GM19025 (cell line): ENCODE measurements around the gene LCE3A.
"Not testable (repeated sequence)": the region's sequence is repeated elsewhere in the genome, so short reads cannot be mapped to it uniquely, and the experiment has no call there.

Experiments
- ATAC-seq: cut with Tn5 transposase; IDR thresholded peaks from one replicate; pipeline ENCODE4 v1.9.1; 2021; ENCODE audit warnings: mild to moderate bottlenecking, low read depth, moderate library complexity; ENCODE audit not compliant: unreplicated experiment

The LCE3A gene, protein sequence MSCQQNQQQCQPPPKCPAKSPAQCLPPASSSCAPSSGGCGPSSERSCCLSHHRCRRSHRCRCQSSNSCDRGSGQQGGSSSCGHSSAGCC

GRCh38 chr1:152622803-152623202 is at the start of gene LCE3A:
TSS of gene LCE3A (minus strand) at chr1:152623103. CDS start at chr1:152623103, 0 bp downstream.
- ATAC-seq: no peak

- ATAC-seq: no peak
Observed at GRCh38 chr1:152667648-152668047, 44.7 kb upstream of the LCE3A start.

- ATAC-seq: not testable (repeated sequence)
Observed at GRCh38 chr1:152666171-152666570, 43.3 kb upstream of the LCE3A start.

DNA sequence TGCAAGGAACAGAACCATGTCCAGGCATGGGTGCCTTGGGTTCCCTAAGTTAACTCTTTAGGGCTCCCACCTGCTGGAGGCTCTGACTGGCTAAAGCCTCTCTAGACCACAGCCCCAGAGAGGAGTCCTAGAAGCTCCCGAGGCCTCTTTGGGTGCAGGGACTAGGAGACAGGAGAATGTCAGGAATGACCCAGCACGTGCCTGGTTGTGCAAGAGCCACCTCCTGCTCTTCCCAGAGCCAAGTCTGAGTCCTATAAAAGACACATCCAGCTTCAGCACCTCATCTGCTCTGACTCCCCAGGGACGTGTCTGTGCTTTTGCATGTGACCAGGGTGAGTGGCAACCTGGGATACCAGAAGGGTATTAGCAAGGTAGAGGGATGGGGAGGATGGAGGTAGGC is 40.2 kb upstream of the LCE3A start, which contains the start of gene LCE2D:
LCE2D (plus strand) TSS at position 283 of the 400 bp plus-strand sequence. CDS start 726 bp downstream, outside the sequence.
- no peak for ATAC-seq

GRCh38 chr1:152658649-152659048 is 35.7 kb upstream of the LCE3A start:
- ATAC-seq: no peak

DNA sequence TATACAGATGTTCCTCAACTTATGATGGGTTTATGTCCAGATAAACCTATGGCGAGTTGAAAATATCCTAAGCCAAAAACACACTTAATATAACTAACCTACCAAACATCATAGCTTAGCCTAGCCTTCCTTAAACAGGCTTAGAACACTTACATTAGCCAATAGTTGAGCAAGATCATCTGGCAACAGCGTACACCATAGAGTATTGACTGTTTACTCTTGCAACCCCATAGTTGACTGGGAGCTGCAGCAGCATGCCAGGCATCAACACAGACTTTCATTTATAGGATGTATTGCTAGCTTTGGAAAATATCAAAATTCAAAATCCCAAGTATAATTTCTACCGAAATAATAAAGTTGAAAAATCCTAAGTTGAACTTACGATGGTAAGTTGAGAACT is 34.8 kb upstream of the LCE3A start:
- no peak for ATAC-seq

GRCh38 chr1:152656459-152656858 is 33.6 kb upstream of the LCE3A start:
- ATAC-seq: no peak

GRCh38 chr1:152654110-152654509 is 31.2 kb upstream of the LCE3A start:
- ATAC-seq: no peak

DNA sequence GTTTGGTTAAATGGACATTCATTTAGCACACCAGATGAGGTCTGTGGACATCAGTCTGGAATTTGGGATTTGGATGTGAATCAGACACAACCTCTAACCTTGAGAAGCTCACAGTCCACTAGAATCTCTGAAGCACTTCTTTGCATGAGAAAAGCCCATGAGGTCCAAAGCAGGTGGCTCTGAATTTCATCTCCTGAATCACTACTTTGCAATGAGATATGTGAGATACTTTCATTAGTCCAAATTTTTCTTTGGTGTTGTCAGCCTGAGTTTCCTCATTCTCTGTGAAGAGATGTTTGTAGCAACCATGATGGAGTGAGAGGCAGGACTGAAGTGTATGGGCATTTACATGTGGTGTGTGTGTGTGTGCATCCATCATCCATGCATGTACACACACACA is 23.8 kb upstream of the LCE3A start:
- ATAC-seq: no peak

GRCh38 chr1:152645146-152645545 is 22.2 kb upstream of the LCE3A start:
- ATAC-seq: no peak

- no peak for ATAC-seq
Observed at GRCh38 chr1:152643945-152644344, 21.0 kb upstream of the LCE3A start.

GRCh38 chr1:152640351-152640750 is 17.4 kb upstream of the LCE3A start:
- no peak for ATAC-seq

DNA sequence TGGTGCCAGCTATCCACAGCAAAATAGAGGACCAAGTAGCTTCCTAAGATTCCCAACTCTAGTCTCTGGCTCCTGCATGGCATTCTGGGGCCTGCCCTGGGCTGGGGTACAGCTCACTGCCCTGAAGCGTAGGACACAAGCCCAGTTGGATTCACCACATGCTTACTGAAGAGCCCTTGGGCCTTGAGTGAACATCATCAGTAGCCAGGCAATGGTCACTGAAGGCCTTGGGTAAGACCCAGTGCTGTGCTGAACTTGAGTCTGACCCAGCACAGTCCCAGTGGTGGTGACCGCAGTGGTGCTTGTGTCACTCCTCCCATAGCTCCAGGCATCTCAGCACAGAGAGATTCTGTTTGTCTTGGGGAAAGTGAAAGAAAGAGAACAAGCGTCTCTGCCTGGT is 7.7 kb upstream of the LCE3A start:
- no peak for ATAC-seq

- no peak for ATAC-seq
Observed at GRCh38 chr1:152626744-152627143, 3.8 kb upstream of the LCE3A start.

DNA sequence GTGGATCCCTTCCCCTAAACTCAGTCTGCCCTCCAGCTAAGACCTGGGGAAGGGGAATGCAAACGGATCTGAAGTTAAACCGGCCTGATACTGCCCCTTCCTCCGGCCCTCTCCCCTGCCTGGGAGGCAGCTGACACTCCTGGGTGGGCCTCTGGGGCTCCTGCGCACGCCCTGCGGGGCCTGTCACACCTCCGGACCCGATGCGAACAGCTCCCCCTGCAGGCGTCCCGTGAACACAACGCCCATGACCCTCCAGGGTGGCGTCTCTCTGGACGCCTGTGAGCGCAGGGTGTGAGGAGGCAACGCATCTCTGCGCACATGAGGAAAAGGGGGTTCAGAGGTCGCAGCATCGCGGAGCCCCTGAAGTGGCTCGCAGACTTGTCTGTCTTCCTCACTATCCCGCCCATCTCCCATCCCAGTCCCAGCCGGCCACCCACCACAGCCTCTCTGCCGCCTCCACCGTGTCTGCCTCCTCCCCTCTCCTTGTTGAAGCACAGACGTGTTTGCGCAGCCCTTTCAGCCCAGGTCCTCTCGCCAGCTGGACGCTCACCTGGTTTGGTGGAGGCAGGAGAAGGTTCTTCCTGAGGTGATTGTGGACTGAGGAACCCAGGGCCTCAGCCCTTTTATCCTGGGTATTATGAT is 421 bp upstream of the LCE3A start:
- no peak for ATAC-seq

- no peak for ATAC-seq
Observed at GRCh38 chr1:152621993-152622392, 910 bp downstream of the LCE3A start.

DNA sequence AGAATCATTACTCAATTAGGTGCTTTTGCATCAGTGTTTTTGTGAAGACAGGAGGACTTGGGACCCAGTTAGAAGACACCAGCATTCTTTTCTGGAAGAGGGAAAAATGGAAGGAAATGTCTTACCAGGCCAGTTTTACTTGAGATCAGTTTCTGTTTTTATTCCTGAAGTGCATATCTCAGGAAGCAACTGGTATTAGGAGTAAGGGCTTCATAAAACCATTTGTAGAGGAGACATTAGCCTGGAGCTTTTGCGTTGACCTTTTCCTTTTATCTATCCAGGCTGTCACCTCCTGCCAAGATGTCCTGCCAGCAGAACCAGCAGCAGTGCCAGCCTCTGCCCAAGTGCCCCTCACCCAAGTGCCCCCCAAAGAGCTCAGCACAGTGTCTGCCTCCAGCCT is 9.4 kb downstream of the LCE3A start, which contains the start of gene LCE3B:
LCE3B (plus strand) TSS at position 301 of the 400 bp plus-strand sequence; CDS start at position 301, 0 bp downstream.
- no peak for ATAC-seq

DNA sequence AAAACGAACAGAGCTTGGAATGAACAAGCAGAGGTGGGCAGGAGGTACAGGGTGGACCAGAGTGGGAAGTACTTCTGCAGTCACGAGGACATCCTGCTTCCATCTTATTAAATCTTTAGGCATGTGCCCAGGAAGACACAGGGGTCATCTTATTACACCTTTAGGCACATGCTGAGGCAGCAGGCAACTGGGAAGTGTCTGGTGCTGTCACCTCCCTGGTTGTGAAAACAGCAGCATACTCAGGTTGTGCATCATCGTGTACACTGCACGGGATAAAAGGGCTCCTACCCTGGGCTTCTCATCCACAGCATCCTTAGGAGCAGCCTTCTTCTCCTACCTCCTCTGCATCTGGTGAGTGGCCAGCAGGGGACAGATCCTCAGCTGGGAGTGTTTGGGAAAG is 23.0 kb downstream of the LCE3A start, which contains the start of gene LCE3C:
LCE3C (plus strand) TSS at position 301 of the 400 bp plus-strand sequence. CDS start 498 bp downstream, outside the sequence.
- no peak for ATAC-seq

GRCh38 chr1:152596986-152597385 is 25.9 kb downstream of the LCE3A start:
- ATAC-seq: no peak

DNA sequence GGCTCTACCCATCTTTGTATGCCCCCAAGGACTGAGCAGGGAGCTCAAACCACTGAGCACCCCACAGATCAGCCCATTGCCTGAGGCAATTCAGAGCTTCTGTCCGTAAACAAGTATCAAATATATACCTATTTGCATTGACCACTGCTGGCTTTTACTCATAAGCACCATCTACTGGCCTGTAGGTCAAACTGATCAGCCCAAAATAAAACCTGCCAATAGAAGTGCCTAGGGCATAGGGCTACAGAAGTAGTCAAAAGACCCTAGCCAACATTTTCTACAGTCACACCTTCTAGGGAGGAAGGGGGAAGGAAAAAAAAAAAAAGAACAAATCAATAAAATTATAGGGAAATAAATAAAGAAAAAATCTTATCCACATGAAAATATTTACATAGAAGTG is 37.3 kb downstream of the LCE3A start:
- no peak for ATAC-seq

- no peak for ATAC-seq
Observed at GRCh38 chr1:152582647-152583046, 40.3 kb downstream of the LCE3A start.

GRCh38 chr1:152580433-152580832 is 42.5 kb downstream of the LCE3A start, which contains the start of gene LCE3D:
TSS of gene LCE3D (minus strand) at chr1:152580516. CDS start at chr1:152579936, 580 bp downstream.
- no peak for ATAC-seq
